Activated CD8-positive, alpha-beta memory T cell treated with anti-CD3 and anti-CD28 coated beads, Interleukin-2, amount 50 U/mL, for 48 hours (primary cell): ENCODE results near the gene LDLRAP1.
A peak's percentile ranks its signal among the peaks of the same experiment; 100 is the strongest.

ENCODE experiments used
- DNase-seq: peaks from one replicate; pipeline ENCODE4 v3.0.0-alpha.2; 2020

Gene LDLRAP1

DNA sequence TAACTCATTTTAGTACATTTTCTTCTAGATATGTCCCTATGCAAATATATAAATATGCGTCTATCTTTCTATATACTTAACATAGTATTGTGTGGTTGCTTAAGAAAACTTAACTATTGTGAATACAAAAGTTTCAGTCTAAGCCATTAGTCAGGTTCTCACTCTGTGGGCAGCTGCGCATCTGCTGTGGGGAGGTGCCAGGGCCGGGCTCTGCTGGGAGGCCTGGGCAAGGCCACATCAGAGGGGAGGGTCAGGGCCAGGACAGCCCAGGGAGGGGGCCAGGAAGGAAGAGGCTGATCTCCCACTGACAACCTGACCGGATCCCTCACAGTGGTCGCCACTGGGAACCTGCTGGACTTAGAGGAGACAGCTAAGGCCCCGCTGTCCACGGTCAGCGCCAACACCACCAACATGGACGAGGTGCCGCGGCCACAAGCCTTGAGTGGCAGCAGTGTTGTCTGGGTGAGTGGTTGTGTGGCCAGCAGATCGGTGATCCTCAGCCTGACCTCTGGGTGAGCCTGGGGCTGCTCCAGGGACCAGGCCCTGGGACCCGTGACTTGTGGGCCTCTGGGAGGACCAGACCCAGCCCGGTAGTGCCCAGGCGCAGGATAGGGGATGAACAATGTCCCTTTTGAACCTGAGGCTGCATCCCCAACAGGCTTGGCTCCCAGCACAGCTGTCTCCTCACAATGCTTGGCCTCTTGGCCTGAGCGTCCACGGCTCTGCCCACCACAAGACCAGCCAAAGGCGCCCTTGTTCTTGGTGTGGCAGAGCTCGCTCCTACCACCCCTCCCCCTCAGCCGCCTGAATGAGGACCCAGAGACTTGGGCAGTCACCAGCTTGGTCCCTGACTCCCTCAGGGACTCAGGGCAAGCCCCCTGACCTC, 20.2 kb downstream of the LDLRAP1 start:
- no peak for DNase-seq

DNA sequence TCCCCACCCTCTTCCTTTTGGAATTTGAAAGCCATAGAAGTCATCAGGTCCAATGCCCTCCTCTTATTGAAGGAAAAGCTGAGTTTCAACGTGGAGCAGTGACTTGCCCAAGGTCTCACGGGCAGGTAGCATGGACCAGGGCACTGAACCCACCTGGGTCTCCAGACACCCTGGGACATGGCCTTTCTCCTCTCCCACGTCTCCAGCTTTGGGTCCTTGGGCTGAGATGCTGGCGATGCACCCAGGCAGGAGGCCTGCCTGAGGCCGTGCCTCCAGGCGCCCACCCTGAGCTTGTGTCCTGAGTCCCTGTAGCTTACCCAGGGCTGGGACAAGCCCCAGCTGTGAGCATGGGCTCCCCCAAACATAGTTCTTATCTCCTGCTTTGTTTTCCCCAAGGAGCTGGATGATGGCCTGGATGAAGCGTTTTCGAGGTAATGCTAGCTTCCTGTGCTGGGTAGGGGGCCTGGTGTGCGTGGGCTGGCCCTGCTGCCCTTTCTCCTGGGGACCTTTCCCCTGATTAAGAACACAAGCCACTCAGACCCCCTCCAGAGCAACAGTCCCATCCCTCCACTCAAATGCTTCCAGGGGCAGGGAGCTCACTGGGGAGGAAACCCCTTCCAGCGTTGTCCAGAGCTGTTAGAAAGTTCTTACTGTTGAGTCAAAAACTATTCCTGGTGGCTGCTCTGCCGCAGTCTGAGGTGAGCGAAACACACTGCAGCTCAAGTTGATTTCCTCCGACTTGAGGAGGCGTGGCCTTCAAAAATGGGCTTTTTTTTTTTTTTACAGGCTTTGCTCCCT, 21.6 kb downstream of the LDLRAP1 start:
- DNase-seq, result peak; percentile 69

DNA sequence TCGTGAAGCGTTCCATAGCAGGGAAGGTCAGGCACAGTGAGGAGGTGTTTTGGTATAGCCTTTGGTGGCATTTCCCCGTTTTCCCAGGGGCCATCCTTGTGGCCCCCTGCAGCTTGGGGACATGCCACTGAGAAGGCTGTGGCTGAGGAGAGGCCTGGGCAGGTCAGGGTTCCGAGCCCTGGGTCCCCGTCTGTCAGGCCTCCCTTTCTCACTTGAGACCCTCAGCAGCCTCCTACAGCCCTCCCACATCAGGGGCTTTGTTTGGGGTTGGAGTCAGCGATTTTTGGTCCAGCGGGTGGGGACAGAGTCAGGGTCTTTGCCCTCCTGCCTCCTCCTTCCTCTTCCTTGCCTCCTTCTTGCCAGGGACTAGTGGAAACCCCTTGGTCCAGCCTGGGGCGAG, 22.2 kb downstream of the LDLRAP1 start:
- no peak for DNase-seq

DNA sequence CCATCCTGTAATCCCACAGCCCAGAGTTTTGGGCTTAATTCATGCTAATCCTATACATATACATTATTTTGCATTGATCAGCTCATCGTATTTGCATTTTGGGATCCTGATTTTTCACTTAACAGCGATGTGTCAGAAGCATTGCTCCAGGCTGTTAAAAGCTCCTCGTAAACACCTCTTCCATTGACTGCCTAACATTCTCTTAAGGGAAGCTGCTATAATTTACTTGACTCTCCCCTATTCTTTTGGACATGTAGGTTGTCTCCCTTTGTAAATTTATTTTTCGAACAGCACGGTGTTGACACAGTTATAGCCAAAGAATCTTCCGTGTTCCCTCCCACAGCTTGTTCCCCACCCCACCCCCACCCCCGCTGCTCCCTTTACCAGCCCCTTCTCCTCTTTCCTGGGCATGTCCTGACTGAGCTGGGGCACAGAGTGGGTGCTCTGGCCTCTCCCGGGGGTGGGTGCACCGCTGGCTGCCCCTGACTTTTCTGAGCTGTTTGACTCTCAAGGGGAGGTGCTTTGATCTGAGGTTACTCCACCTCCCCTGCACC, 22.8 kb downstream of the LDLRAP1 start:
- DNase-seq, result no peak

DNA sequence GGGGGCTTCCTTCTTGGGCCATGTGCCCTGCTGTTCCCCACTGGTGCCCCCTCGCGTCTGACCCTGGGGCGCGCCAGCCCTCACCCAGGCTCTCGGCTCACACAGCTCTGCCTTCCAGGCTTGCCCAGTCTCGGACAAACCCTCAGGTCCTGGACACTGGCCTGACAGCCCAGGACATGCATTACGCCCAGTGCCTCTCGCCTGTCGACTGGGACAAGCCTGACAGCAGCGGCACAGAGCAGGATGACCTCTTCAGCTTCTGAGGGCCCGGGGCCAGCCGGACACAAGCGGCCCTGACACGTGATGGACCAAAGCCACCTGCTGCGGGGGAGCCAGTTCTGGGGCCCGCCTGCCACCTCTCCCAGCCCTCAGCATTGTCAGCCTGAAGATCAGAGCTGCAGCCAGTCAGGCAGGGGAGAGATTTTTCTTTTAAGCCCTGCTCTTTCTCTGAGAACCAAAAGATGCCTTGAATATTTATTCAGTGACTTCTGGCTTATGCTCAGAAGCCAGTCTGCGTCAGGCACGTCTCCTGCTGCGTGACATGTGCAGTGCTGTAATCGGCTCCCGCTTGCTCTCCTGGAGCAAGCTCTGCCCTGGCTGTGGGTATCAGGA, 23.4 kb downstream of the LDLRAP1 start:
- peak; percentile 69 for DNase-seq

DNA sequence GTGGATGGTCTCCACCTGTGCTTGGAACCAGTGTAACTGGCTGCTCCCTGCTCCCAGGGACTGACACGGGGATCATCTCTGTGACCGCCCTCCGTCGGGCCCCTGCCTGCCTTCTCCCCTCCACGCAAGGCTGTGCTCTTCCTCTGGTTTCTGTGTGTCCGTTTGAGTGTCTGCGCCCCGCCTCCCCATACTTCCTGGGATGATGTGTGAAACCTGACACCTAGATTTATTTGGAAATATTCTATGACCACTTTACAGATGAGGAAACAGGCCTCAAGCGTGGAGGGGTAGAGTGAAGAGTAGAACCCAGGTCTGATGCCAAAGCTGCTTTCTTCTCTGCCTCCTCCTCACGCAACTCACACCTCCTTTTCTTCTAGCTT, 24.3 kb downstream of the LDLRAP1 start:
- no peak for DNase-seq

DNA sequence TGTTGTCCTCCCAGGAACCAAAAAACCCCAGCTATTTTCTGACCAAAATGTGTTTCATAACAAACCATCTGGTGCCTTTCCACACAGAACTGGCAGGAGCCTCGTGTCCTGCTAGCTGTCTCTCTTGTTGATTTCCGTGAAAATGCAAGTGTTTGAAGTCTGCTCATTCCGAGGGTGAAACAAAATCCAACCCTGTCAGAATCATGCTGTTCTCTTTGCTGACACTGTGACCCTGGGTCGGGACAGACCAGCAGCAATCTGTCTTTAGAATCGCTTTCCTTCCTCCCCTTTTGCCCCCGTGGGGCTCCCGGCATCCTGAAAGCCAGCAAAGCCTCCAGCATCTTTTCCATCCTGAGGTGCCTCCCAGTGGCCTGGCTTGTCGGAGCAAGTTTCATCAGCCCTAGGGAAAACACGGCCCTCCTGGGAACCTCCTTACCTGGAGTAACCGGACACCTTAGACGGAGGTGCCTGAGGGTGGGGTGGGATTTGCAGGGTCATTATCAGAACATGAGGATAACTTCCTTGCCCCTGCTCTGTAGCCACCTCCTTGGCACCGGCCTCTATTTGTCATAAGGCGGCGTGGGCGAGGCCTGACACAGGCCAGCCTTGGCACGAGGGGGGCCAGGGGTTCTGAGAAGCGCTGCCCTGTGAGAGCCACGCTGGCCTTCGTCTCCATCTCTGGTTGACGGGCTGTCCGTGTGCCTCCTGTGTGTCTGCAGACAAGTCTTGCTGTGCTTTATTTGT, 24.9 kb downstream of the LDLRAP1 start:
- no peak for DNase-seq

DNA sequence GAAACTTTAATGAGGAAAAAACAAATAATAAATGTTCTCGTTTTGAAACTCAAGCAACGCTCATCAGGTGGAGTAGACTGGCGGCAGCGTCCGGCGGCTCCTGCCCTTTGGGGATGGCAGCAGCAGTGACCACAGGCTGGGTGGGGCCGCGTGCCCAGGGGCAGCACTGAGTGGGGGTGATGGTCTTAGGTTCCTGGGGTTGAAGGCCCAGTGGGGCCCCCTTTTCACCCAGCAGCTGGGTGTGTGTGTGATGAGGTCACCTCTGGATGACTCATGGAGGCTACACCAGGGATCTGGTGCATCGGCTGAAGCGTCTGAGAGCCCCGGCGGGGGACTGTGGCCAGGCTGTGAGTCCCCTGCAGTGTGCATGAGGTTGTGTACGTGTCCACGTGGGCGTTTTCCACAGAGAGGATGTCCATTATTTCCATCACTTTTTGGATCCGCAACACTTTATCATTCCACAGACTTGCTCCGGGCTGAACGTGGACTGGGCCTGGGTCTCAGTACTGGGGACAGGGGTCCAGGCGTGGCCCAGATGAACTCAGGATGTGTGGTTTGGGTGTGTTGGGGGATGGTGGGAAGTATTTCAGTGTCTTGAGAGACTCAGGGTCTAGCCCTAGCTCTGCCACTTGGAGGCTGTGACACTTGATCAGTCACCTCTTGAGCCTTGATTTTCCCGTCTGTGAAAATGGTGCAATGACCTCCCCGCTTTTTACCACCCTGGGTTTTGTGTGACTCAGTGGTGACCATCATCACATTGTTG, 25.6 kb downstream of the LDLRAP1 start:
- no peak for DNase-seq

DNA sequence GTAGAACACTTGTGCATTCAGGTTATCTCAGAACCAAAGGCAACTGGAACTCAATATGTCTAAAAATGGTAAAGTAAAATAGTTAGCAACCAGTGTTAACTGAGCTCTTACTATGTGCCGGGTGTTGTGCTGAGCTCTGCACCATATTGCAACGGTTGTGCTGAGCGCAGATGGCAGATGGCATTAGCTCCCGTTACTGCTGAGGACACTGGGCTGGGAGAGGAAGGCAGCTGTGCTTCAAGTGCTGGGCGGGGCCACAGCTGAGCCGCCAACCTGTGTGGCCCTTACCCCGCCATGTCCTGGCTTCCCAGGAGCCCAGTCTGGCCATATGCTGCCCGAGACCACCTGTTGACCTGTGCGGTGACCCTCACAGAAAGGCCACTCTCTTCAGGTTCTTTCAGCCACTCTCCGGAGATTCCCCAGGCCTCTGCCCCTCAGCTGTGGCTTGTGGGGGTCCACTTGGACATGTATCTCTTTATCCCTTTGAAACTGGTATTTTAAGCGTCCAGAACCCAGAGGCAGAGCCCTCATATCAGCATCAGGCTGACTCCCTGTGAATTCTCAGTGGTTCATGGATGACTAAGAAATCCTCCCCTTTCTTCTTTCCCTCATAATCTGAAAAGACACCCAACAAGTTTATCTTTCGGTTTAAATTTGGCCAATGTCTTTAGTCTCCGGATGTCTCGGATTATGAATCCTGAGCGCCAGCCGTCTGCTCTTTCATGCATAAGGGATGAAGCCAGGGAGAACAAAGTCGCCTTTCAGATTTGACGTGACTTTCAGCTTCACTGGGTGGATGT, 26.4 kb downstream of the LDLRAP1 start:
- no peak for DNase-seq

DNA sequence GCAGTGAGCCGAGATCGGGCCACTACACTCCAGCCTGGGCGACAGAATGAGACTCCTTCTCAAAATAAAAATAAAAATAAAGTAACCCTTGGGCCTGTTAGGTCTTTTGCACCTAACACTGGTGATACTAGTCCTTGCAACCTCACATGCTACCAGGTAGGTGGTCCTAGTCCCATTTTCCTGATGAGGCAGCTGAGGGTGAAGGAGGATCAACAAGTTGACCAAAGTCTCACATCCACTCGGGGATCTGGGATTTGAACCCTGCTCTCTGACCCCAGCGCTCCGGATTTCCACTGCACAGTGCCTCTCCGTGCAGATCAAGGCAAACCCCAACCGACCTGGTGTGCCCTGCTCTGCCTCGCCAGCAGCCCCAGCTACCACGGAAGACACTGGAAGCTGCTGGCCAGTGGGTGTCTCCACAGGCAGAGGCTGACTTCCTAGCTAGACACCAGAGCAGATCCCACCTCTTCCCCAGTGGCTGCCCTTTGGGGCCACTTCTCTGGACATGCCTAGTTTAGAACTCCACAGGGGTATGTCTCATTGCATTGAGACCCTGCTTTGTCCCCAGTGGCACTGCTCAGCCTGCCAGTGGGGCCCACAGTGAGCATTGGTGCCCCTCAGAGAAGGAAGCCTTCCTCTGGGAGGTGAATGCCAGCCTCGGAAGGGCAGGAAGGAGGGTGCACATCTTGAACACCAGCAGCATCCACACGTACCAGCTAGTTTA, 27.6 kb downstream of the LDLRAP1 start:
- DNase-seq, result no peak

DNA sequence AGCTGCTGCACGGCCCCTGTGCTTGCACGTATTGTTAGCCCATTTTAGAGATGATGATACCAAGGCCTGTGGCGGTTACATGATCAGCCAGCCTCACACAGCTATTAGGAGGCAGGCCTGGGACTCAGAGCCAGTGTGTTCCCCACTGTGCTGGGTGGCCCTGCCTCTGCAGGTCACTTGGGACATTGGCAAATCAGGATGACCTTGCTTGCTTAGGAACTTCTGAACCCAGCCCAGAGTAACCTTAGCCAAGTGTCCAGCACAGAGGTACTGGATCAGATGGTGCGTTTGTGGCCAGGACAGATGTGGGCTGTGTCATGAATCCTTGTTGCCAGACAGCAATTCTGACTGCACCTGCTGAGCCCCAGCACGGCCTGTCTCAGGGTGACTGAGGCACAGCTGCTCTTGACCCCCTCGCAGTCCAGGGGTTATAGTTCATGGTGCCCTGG, 28.1 kb downstream of the LDLRAP1 start:
- DNase-seq, result no peak

DNA sequence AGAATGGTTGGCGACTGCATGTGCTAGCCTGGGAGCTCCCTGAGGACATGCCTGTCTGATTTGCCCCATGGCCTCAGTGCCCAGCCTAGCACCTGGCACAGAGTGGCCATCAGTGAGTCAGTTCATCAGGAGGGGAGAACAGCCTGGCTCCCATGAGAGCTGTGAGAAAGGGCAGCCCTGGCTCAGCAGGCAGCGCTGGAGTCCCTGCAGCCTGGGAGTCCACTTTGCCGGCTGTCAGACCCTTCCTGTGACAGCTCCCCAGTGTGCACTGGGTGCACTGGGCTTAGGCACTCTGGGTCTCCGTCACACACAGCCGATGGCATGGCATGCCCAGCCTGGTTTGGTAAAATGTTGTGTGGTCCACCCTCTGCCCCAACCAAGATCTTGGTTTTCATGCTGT, 28.7 kb downstream of the LDLRAP1 start:
- DNase-seq, result no peak

DNA sequence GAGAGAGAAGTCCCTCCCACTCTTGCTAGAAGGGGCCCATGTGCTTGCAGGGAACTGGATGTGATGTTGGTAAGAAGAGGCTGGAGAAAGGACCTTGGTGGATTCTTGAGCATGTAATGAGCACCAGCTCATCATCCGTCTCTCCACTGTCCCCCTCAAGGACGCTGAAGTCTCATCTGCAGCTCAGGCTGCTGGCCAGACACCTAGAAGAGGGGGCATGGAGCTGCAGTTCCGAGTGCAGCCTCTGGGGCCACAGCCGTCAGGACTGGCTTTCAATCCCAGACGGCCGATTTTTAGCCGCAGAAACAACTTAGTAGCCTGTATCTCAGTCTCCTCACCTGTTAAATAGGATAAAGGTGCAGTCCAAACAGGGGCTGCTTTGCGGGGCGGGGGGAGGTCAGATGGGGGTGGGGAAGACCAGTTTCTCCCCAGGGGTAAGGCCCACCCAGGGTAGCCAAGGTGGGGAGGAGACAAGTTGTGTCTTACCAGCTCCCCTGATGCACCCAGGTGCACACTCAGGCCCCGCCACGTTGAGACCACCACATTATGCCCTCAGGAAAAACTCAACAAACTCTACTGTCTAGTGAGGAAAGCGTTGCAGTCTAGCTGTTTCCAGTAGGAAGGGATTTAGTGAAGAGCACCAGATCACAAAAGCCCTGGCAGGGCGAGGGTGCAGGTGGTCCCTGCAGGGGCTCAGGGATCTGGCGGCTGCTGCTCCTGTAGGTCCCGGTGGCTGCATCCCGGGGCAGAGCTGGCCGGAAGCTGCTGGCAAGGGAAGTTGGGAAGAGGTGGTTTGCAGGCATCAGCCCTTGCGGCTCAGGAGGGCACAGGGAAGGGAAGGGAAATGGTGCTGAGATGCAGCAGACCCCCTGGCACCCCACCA, 29.5 kb downstream of the LDLRAP1 start:
- DNase-seq, result peak; percentile 74

DNA sequence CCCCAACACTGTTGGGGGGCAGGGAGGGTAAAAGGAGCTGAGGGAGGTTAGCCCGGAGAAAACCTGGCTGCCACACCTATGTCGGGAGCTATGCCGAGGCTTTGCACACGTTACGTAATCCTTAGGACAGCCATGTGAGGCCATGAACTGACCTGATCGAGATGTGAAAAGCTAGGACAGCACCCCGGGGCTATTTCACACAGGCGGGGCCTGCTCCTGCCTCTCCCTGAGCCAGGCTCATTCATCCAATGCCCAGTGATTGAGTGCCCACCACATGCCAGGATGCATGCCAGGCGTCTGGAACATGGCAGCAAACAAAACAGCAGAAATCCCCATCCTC, 30.2 kb downstream of the LDLRAP1 start:
- no peak for DNase-seq

DNA sequence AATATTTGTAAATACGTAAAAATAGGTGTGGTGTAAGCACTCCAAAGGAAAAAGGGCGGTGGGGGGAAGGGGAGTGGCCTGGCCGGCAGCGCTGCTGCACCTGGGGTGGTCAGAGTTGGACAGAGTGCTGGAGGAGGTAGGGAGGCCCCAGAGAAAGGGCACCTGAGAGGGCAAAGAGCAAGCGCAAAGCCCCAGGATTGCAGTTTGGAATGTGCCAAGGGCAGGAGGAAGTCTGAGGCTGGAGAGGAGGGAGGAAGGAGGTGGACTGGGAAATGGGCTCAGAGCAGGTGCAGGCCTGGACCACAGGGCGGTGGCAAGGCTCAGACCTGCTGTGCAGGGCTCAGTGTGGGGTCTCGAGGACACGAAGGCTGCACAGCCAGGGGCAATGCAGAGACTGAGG, 30.6 kb downstream of the LDLRAP1 start:
- no peak for DNase-seq

DNA sequence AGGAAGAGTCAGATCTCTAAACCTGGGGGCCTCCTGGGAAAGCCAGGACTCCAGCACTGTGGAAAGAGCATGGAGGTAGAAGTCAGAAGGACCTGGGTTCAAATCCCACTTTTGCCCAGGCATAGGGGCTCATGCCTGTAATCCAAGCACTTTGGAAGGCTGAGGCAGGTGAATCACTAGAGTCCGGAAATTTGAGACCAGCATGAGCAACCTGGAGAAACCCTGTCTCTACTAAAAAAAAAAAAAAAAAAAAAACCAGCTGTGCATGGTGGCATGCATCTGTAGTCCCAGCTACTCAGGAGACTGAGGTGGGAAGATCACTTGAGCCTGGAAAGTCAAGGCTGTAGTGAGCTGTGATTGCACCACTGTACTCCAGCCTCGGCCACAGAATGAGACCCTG, 31.8 kb downstream of the LDLRAP1 start:
- DNase-seq, result no peak

DNA sequence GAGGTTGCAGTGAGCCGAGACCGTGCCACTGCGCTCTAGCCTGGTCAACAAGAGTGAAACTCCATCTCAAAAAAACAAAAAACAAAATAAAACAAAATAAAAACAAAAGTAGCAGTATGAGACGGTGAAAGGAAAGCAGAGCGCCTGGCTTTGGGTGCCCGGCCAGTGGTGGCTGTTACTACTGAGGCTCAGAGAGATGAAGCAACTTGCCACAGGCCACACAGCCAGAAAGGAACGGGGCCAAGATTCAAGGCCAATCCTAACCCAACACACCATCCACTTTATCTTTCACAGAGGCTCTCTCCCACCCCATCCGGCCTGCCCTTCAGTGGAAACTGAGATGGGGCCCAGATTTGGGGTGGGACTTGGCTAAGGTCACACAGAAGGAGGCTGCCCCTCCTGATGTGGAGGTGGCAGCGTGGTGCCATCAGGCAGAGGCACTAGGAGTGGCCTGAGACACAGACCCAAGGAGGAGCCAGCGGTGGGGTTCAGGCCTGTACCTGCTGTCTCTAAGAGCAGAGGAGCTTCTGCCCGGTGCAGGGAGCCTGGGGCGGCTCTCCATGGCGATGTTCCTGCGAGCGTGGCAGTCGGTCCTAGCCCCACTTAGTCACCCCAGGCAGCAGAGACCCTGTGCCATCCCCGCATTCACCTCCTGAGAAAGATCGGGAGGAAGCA, 33.2 kb downstream of the LDLRAP1 start:
- DNase-seq, result no peak

DNA sequence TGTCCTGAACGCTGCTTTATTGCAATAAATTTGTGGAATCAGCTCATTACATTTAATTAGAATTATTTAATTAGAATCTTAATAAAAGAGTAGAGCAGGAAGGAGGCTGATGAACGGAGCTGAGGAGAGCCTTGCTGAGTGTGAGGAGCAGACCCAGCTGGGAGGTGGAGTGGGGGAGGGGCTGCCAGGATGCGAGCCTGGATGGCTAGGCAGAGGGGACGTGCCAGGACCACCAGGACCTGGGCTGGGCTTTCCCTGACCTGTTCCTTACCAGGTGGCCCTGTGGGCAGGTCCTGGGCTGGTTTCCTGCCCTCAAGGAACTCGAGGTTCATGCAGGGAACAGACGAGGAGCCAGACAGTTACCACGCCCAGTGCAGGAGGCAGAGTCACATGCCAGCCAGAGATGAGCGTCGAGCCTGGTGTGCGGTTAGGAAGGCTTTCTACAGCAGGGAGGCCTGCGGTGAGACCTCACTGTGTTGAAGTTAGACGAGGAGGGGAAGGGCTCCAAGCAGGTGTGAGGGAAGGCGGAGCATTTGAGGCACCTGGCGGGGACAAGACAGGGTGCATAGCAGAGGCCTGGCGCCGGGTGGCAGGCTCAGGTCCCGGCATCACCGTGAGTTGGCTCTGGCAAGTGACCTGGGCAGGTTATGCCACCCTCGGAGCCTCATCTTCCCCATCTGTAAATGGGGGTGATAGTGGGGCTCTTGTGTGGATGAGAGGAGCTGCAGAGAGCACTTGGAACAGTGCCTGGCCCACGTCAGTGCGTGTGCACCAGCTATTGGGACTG, 33.9 kb downstream of the LDLRAP1 start:
- DNase-seq, result no peak
